ENCODE results near the gene RNF43. TPM values are rescaled to one million over a fixed set of nuclear protein-coding genes. Genes with fewer than 3 reads are reported as not detected.

Gene RNF43
- 0.15 to 0.83 TPM (median 0.38 TPM) in 5 replicates for total RNA-seq (2022; extraction: Qiagen RNA extraction; ENCODE audit: low read depth)

GRCh38 chr17:58417300-58418092 lies at the start of gene RNF43:
TSS of gene RNF43 (minus strand) at chr17:58417534. CDS start at chr17:58415577, 1,957 bp downstream.

Other genes with a start within 250 kb of the RNF43 start
- gene EPX, start 224.8 kb downstream of the RNF43 start, total RNA-seq (2022; extraction: Qiagen RNA extraction; ENCODE audit: low read depth), result not detected in 5 replicates
- 8.7 to 11.4 TPM (median 10.3 TPM) in 5 replicates for gene MKS1, start 198.3 kb downstream of the RNF43 start, total RNA-seq (2022; extraction: Qiagen RNA extraction; ENCODE audit: low read depth)
- not detected in 5 replicates for gene LPO, start 178.9 kb downstream of the RNF43 start, total RNA-seq (2022; extraction: Qiagen RNA extraction; ENCODE audit: low read depth)
- not detected in 5 replicates for gene MPO, start 136.6 kb downstream of the RNF43 start, total RNA-seq (2022; extraction: Qiagen RNA extraction; ENCODE audit: low read depth)
- gene TSPOAP1, start 88.7 kb downstream of the RNF43 start, total RNA-seq (2022; extraction: Qiagen RNA extraction; ENCODE audit: low read depth), result not detected in 5 replicates
- gene SUPT4H1, start 65.3 kb downstream of the RNF43 start, total RNA-seq (2022; extraction: Qiagen RNA extraction; ENCODE audit: low read depth), result 99.0 to 169 TPM (median 146 TPM) in 5 replicates
- not detected in 5 replicates for gene HSF5, start 70.9 kb upstream of the RNF43 start, total RNA-seq (2022; extraction: Qiagen RNA extraction; ENCODE audit: low read depth)
- 6.2 to 10.1 TPM (median 8.3 TPM) in 5 replicates for gene MTMR4, start 97.1 kb upstream of the RNF43 start, total RNA-seq (2022; extraction: Qiagen RNA extraction; ENCODE audit: low read depth)